GM19099 (cell line): ENCODE measurements around the gene ASTN2.

ENCODE experiments used
- POLR2A ChIP-seq: IDR thresholded peaks from 3 replicates; pipeline ENCODE4 v1.6.1; 2011; ENCODE audit warnings: low read depth; ENCODE audit not compliant: insufficient read length; ENCODE audit errors: extremely low read depth

The ASTN2 gene

DNA sequence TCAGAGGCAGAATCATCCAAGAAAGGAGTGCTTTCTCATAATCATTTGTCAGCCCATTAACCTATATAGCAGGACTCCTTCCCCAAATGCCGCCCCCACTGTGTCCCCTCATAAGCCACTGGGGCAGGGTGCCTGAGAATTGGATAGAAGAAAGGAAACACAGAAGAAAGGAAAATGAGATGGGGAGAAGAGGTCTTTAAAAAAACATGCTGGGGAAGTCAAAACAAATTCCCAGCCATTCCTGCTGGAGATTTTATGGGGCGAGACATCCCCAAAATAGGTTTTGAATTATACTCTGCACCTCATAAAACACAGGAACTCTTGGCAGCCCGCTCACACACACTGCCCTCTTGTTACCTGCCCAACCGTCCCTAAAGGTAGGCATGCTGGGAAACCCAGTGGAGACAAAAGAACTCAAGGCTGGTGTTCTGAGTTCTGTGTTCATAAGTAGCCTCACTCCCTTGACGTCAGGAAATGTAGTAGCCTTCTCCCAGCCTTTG lies 19.7 kb downstream of the ASTN2 start:
- TF ChIP-seq POLR2A, result no peak

DNA sequence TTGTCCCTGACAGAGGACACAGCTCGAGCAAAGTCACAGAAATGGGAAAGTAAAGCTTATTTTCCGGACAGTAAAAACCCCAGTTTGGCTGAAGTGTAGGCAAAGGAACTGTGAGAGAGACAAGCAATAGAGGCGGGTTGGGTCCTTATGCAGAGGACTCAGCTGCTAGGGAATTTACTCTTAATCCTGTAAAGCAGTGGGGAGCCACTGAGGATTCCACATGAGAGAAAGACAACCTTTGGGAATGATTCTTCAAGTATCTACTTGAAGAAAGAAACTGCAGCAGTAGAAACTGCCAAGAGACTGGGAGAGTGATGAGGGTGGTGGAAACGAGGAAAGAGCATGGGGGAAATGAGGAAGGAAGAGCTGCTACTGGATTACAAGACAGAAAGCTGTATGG lies 20.2 kb downstream of the ASTN2 start:
- TF ChIP-seq POLR2A, result no peak

DNA sequence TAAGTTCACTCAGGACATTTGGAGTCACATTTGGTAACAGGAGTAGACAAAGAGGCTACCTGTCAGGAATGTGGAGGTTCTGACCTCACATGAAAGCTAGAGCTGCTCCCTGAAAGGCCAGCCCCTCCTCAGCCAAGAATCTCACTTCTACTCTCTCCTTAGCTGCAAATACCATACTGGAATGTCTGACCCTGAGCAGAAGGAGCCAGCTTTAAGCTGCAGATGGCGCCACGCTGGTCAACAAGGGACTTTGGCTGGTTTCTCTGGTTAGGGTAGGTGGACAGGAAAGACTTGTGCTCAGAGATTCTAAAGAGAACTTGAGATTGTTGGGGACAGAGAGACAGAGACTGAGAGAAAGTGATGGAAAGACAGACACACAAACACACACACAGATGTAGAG lies 21.9 kb downstream of the ASTN2 start:
- no peak for TF ChIP-seq POLR2A

DNA sequence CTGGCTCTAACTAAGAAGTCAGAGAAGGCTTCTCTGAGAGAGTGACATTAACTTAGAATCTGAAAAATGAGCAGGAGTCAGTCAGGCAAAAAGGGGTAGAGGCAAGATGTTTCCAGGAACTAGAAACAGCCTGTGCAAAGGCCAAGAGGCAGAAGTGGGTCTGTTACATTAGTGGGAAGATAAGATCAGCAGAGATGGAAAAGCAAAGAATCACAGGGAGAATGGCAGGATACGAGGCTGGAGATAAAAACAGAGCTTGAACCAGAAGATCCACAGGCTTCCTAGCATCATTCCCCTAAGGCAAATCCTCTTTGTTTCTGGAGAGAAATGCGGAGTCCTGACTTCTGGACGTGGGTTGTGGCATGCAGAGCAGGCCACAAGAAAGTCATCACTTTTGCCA lies 27.4 kb downstream of the ASTN2 start:
- TF ChIP-seq POLR2A, result no peak

DNA sequence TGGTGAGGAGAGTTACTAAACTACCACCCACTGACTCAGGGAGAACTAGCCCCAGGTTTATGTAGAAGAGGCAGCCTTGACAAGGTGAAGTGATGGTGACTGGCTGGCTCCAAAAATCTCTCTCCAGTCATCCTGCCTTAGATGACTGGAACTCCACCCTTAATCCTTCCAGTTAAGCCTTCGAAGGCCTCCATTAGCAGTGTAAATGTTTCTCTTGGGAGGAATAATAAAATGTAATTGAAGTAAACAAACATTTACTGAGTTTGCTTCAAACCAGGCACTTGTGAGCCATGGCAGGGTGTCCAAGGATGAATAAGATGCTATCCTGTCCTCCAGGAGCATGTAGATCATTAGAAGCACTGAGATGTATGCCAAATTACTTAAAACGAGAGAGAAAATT lies 35.5 kb downstream of the ASTN2 start:
- no peak for TF ChIP-seq POLR2A

DNA sequence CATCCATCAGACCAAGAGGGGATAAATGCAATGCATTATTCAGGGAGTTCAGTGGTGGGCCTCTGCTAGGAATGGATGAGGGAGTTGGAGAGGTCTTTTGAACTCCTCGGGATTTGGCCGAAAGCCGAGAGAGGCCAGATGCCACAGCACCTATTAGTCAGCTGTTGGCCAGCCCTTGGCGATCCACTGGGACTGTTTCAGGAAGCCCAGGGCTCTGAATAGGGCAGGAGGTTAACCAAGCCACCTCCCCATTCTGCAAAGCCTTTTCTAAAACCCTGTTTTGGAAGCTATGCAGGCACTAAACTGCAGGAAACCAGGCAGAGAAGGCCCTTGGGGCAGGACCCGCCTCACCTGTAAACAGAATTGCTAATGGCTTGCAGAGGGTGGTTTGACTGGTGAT lies 37.8 kb downstream of the ASTN2 start:
- no peak for TF ChIP-seq POLR2A

DNA sequence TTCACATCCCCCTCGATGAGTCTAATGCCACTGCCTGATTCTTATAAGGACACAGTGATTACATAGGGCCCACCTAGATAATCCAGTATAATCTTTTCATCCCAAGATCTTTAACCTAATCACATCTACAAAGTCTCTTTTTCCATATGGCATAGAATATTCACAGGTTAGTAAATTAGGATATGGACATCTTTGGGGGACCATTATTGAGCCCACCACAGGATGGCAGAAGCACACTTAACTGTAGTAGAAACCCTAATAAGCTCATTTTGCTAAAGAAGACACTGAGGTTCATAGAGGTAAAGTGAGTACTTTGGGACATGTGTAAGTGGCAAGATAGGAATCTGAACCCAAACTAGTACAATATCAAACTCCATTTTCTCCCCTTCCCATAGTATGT lies 38.9 kb downstream of the ASTN2 start:
- no peak for TF ChIP-seq POLR2A

DNA sequence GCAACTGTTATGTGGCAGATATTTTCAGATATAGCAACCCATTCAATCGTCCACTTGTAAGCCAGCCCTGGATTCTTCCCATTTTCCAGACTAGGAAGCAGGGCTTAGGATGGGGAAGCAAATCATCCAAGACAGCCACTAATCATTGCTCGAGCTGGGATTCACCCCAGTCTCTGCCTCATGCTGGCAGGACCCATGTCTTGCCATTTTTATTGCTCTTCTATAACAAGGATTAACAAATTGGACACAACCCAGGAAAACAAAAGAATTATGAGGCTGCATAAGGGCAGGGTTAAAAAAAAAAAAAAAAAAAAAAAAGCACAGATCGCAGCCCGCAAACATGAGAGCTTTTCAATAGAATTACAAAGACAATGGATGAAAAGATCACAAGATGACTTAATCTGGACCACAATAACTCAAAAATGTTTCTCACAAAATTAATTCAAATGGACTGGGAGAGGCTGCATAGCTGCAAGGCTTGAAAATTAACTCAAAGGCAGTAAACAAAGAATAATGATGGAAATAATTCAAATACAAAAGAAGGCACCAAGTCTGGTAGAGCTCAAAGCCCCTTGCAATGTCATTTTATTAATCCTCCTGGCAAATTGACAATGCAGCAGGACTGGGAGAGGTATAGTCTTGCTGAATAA lies 40.7 kb downstream of the ASTN2 start:
- TF ChIP-seq POLR2A, result no peak

DNA sequence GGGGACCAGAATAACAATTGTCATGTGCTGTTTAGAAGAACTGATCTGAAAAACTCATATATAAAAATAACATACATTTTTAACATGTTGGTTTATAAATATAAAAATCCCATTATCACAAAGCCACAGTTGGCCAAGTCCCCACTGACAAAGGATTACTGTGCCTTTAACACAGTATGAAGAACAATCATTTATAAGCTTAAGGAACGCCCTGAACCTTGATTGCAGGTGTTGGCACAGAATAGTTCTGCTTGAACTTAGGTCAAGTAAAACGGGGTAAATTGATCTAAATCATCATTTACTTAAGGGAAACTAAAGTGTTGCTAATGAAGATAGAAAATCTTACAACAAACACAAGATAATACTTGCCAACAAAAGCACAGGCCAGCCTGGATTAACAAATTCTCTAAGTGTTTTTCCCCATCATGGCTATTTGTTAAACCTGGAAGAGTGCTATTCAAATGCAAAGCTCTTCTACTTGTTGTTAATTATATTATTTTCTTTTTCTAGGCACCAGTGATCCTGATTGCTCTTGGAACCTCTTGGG lies 46.1 kb downstream of the ASTN2 start:
- no peak for TF ChIP-seq POLR2A

DNA sequence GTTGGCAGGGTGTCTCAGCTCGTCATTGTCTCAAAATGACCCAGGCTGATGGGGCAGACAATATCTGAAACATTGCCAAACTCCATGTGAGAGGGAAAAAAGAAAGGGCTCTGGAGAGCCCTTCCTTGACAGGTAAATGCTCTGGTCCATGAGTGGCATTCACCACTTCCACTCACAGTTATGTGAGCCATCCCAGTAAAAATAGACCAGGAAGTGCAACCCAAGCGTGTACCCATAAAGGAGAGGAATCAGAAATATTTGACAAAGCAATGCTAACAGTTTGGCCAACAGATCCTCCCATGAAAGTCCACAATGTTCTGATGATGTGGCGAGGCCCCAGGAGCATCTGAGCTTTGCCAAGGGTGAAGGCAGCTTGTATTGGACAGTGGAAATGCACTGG lies 49.4 kb downstream of the ASTN2 start:
- no peak for TF ChIP-seq POLR2A

DNA sequence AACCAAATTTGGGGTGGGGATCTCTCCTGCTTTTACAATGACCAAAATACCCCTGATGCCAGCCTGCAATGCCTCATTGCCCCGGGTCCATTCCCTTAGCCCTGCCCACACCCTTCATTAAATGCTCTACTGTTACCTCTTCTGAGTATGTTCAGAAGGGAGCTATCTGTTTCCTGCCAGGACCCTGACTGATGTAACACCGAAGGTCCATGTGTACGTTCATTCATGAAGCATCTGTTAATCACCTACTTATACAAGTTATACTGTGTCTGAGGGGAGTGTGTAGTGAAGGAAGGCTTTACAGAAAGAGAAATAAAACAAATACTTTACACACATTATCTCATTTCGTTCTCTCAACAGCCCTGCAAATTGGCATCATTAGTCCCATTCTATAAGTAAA lies 51.9 kb downstream of the ASTN2 start:
- no peak for TF ChIP-seq POLR2A

DNA sequence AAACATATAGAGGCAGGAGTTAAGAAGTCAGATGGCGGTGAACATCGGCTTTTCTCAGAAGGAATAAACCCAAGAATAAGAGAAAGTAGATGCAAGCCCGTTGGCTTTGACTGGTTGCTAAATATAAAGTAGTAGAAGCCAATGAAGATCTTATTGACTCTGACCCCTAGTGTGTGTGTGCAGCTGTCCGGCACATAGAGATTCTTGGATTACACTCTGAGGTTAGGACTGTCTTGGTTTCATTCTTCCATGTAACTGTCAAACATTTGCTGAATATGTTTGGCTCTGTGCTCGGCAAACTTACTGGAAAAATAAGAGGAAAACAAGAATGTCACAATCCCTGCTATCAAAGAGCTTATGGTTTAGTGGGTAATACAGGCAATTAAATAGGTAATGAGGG lies 54.9 kb downstream of the ASTN2 start:
- no peak for TF ChIP-seq POLR2A

DNA sequence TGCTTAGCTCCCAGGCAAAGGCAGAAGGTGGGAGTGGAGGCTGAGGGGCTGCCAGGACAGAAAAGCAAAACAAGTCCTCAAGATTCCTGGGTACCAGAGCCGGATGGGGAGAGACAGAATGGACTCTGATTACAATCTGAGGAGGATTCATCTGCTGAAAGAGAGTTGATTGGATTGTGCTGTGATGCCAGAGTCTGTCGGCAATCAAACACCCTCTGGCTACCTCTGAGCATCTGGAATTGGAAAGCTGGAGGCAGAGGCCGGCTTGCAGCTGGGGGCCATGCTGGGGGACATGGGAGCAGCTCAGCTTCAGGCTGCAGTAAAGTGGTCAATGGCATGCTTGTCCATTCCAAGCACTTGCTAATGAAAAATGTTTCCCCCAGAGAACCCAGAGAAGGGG lies 59.3 kb downstream of the ASTN2 start:
- no peak for TF ChIP-seq POLR2A

DNA sequence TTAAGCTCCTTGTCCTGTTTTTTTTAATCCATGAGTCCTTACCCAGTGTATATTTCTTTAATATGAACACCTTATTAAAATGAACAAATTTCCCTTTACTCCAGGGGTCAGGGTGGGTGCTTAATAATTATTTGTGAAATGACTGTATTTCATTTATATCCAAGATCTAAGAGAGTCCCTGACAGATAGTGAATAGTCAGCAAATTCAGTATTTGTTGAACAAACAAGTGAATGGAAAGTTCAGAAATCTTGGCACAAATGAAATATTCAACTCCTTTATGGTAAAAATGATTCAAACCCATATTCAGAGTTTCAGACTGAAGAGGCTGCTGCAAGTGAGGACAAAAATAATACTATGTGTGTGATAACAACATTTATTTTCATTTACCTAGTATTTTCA lies 59.9 kb downstream of the ASTN2 start:
- no peak for TF ChIP-seq POLR2A

DNA sequence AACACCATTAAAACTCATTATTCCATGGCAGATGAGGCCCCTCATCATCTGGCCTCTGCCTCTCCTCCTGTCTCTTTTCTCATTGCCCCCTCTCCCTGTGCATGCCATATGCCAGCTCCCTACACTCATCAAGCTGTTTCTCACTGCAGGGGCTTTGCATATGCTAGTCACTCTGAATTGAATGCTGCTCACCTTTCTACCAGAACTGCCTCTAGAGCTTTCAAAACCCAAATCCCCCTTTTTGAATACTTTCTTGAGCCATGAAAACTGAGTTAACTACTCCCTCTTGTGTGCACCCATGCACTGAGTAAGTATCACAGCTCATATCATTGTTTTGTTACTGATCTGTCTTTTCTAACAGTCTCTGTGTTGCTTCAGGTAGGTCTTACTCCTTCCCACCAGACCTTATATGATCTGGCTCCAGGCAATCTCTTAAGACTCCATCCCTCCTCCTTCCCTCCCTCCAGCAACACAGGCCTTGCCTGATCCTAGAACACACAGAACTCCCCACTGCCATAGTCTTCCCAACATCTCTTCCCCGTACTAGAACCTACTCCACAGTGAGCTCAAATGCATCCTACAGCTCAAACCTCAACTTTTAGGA lies 60.5 kb downstream of the ASTN2 start:
- no peak for TF ChIP-seq POLR2A

DNA sequence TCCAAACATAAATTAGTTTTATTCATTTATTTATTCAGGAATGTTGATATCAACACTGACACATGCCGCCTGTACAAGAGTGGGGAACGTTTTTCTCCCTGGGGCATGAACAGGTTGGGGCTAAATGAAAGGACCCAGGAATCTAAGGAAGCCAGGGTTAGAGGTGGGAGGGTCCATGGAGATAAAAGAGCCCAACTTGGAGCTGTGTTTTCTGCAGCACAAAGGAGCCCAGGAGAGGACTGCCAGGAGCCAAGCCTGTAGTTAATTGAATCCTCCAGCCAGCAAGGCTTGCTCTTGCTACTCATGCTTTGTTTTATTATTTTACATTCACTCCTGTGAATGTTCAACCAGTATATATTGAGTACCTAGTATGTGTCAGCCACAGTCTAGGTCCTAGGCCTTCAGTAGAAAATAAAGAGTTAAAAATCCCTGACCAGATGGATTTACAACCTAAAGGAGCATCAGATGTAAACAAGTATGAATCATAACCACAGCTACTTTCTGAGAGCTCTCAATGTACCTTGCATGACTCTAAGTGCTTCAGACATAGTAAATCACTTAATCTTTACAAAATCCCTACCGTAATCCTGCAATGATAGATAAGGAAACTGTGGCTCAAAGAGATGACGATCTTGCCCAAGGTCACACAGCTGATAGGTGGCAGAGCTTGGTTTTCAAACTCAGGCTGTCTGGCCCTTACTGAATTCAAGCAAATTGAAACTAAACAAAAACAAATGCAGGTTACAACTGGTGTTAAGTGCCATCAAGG lies 69.8 kb downstream of the ASTN2 start:
- no peak for TF ChIP-seq POLR2A
